Measurements from ENCODE around the gene KLHL3. TPM values are rescaled to one million over a fixed set of nuclear protein-coding genes. Genes with fewer than 3 reads are reported as not detected.

Gene KLHL3
- total and polyA plus RNA-seq, 4 donors, result 1.0 to 14.2 (median 4.4) TPM

GRCh38 chr5:137669811-137670210 is 66.1 kb downstream of the KLHL3 start:
- 79 to 84% methylated on average over 4 of the region's 4 CpGs for WGBS, 2 donors
- no peak overlapping the region for H3K27ac ChIP-seq (ENCODE audit: low read depth in 1 of 2, low read length in 1 of 2)

GRCh38 chr5:137668637-137669036 is 67.3 kb downstream of the KLHL3 start:
- WGBS, 2 donors, result 94 to 96% methylated on average over 5 of the region's 5 CpGs
- peaks cover 0 to 14% (median 8%) of the 10 kb centered on the region in 5 donors for H3K4me1 ChIP-seq (ENCODE audit: control insufficient read depth in 5 of 5, insufficient read depth in 5 of 5, low read length in 5 of 5)
- no peak overlapping the region for H3K4me3 ChIP-seq
- no peak for ATAC-seq (ENCODE audit: insufficient read depth, low FRiP score)
- no peak for TF ChIP-seq CTCF (IDR thresholded peaks at IDR 0.05; ENCODE audit: control extremely low read depth, extremely low read depth)
- H3K9me3 ChIP-seq (ENCODE audit: control insufficient read depth in 4 of 4, insufficient read depth in 3 of 4, low read length in 3 of 4), result no peaks in the 10 kb centered on the region
- no peak overlapping the region for H3K27ac ChIP-seq (ENCODE audit: low read depth in 1 of 2, low read length in 1 of 2)
- no peaks in the 10 kb centered on the region for H3K27me3 ChIP-seq (ENCODE audit: control insufficient read depth in 3 of 3, insufficient read depth in 3 of 3, low read length in 2 of 3)
- no peak overlapping the region for H3K9ac ChIP-seq (ENCODE audit: insufficient read depth in 1 of 2, low read length in 2 of 2)
- peaks cover 0 to 4% (median under 1%) of the 10 kb centered on the region in 4 donors for H3K36me3 ChIP-seq (ENCODE audit: control insufficient read depth in 4 of 4, insufficient read depth in 4 of 4, low read length in 4 of 4)
- no peak for DNase-seq

More at GRCh38 chr5:137669811-137670210, 66.1 kb downstream of the KLHL3 start:
- no peaks in the 10 kb centered on the region for H3K27me3 ChIP-seq (ENCODE audit: control insufficient read depth in 3 of 3, insufficient read depth in 3 of 3, low read length in 2 of 3)
- no peak overlapping the region for H3K4me3 ChIP-seq
- DNase-seq (no peak), ATAC-seq (ENCODE audit: insufficient read depth, low FRiP score) (no peak)
- H3K9ac ChIP-seq (ENCODE audit: insufficient read depth in 1 of 2, low read length in 2 of 2), result no peak overlapping the region
- H3K9me3 ChIP-seq (ENCODE audit: control insufficient read depth in 4 of 4, insufficient read depth in 3 of 4, low read length in 3 of 4), result no peaks in the 10 kb centered on the region
- TF ChIP-seq CTCF (IDR thresholded peaks at IDR 0.05; ENCODE audit: control extremely low read depth, extremely low read depth), result no peak
- peaks cover 0 to 14% (median 8%) of the 10 kb centered on the region in 5 donors for H3K4me1 ChIP-seq (ENCODE audit: control insufficient read depth in 5 of 5, insufficient read depth in 5 of 5, low read length in 5 of 5)
- H3K36me3 ChIP-seq (ENCODE audit: control insufficient read depth in 4 of 4, insufficient read depth in 4 of 4, low read length in 4 of 4), result peaks cover 0 to 4% (median under 1%) of the 10 kb centered on the region in 4 donors

- Histone ChIP-seq H3K36me3 (ENCODE audit: control insufficient read depth in 4 of 4, insufficient read depth in 4 of 4, low read length in 4 of 4) (peaks cover 0 to 4% (median 0%) of the 10 kb centered on the region in 4 donors), H3K9me3 (ENCODE audit: control insufficient read depth in 4 of 4, insufficient read depth in 3 of 4, low read length in 3 of 4) (no peaks in the 10 kb centered on the region), H3K4me3 (no peak overlapping the region), H3K27me3 (ENCODE audit: control insufficient read depth in 3 of 3, insufficient read depth in 3 of 3, low read length in 2 of 3) (no peaks in the 10 kb centered on the region), H3K9ac (ENCODE audit: insufficient read depth in 1 of 2, low read length in 2 of 2) (no peak overlapping the region), H3K4me1 (ENCODE audit: control insufficient read depth in 5 of 5, insufficient read depth in 5 of 5, low read length in 5 of 5) (peaks cover 0 to 10% (median 5%) of the 10 kb centered on the region in 5 donors), H3K27ac (ENCODE audit: low read depth in 1 of 2, low read length in 1 of 2) (peak overlapping the region; percentile 23 to 51)
- DNase-seq (peak in 1 of 3 donors; percentile 39), ATAC-seq (ENCODE audit: insufficient read depth, low FRiP score) (no peak)
- no peak for TF ChIP-seq CTCF (IDR thresholded peaks at IDR 0.05; ENCODE audit: control extremely low read depth, extremely low read depth)
Measured at GRCh38 chr5:137667341-137667740, 68.5 kb downstream of the KLHL3 start.

GRCh38 chr5:137666901-137667300 is 69.0 kb downstream of the KLHL3 start:
- H3K4me1 ChIP-seq (ENCODE audit: control insufficient read depth in 5 of 5, insufficient read depth in 5 of 5, low read length in 5 of 5), result peaks cover 0 to 10% (median 5%) of the 10 kb centered on the region in 5 donors
- no peaks in the 10 kb centered on the region for H3K9me3 ChIP-seq (ENCODE audit: control insufficient read depth in 4 of 4, insufficient read depth in 3 of 4, low read length in 3 of 4)
- DNase-seq, result no peak
- peak overlapping the region in 1 of 2 donors; percentile 51 for H3K27ac ChIP-seq (ENCODE audit: low read depth in 1 of 2, low read length in 1 of 2)
- no peak for TF ChIP-seq CTCF (IDR thresholded peaks at IDR 0.05; ENCODE audit: control extremely low read depth, extremely low read depth)
- H3K36me3 ChIP-seq (ENCODE audit: control insufficient read depth in 4 of 4, insufficient read depth in 4 of 4, low read length in 4 of 4), result peaks cover 0 to 4% (median 0%) of the 10 kb centered on the region in 4 donors
- no peak overlapping the region for H3K9ac ChIP-seq (ENCODE audit: insufficient read depth in 1 of 2, low read length in 2 of 2)
- WGBS, 2 donors, result 39 to 53% methylated on average over 2 of the region's 2 CpGs
- H3K27me3 ChIP-seq (ENCODE audit: control insufficient read depth in 3 of 3, insufficient read depth in 3 of 3, low read length in 2 of 3), result no peaks in the 10 kb centered on the region
- no peak for ATAC-seq (ENCODE audit: insufficient read depth, low FRiP score)
- no peak overlapping the region for H3K4me3 ChIP-seq

Data from lung (tissue), 12 donors.